Dermis blood vessel endothelial cell (primary cell): ENCODE measurements around the gene SYT7. TPM values are rescaled to one million over a fixed set of nuclear protein-coding genes. Genes with fewer than 3 reads are reported as not detected.
"Not testable (repeated sequence)": the region's sequence is repeated elsewhere in the genome, so short reads cannot be mapped to it uniquely, and the experiment has no call there.

Source experiments
- DNase-seq: peaks from one replicate; pipeline ENCODE4 v3.0.0; 2010
- total RNA-seq: library from RNA; depleted of rRNA; stranded (reverse); fragments of >200 nt; gene quantifications from 2 replicates; pipeline ENCODE4 v1.2.3, GENCODE V29; 2014

SYT7 gene
- total RNA-seq, 1 donor from 2014 or later, result 0.51 TPM

DNA sequence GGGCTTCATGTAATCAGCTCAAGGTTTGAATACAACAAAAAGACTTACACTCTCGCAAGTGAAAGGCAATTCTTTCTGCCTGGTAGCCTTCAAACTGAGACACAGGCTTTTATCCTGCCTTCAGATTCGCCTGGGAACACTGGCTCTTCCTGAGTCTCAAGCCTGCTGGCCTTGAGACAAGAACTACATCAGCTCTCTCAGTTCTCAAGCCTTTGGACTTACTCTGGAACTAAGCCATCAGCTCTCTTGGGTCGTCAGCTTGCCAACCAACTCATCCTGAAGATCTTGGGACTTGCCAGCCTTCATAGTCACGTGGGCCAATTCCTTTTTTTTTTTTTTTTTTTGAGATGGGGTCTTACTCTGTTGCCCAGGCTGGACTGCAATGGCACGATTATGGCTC, 108.0 kb downstream of the SYT7 start:
- no peak for DNase-seq

DNA sequence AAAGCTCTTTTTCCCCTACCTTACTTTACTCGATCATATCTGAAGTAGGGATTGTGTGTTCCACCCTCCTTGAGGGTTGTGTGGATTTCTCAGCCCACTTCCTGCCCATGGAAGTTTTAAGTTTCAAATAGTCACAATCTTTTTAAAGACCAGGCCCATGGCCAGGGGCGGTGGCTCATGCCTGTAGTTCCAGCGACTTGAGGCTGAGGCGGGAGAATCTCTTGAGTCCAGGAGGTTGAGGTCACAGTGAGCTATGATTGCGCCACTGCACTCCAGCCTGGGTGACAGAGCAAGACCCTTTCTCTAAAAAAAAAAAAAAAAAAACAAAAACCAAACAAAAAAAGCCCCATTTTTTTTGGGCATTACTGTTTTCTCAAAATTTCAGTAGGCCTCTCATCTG, 108.6 kb downstream of the SYT7 start:
- DNase-seq, result no peak

DNA sequence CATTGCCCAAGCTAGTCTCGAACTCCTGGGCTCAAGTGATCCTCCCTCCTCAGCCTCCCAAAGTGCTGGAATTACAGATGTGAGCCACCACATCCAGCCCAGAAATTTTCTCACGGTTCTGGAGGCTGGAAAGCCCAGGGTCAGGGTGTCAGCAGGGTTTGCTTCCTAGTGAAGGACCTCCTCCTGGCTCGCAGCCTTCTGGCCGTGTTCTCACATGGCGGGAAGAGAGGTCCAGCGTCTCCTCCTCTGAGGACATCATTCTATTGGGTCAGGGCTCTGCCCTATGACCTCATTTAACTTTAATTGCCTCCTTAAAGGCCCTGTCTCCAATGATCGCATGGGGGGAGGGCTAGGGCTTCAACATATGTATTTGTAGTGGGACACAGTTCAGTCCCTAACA, 112.9 kb downstream of the SYT7 start:
- no peak for DNase-seq

DNA sequence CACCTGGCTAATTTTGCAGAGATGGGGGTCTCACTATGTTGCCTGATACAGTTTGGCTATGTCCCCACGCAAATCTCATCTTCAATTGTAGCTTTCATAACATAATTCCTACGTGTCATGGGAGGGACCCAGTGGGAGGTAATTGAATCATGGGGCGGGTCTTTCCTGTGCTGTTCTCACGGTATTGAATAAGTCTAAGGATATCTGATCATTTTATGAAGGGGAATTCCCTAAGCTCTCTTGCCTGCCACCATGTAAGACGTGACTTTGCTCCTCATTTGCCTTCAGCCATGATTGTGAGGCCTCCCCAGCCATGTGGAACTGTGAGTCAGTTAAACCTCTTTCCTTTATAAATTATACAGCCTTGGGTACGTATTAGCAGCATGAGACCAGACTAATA, 113.3 kb downstream of the SYT7 start:
- not testable (repeated sequence) for DNase-seq

Other genes starting within 250 kb of the SYT7 start
- gene DDB1, start 248.0 kb downstream of the SYT7 start, total RNA-seq, result 328 and 389 TPM in 2 replicates
- 27.2 and 33.9 TPM in 2 replicates for gene TKFC, start 247.8 kb downstream of the SYT7 start, total RNA-seq
- 58.4 and 75.4 TPM in 2 replicates for gene CYB561A3, start 219.2 kb downstream of the SYT7 start, total RNA-seq
- 12.6 and 12.8 TPM in 2 replicates for gene TMEM138, start 218.7 kb downstream of the SYT7 start, total RNA-seq
- gene TMEM216, start 188.5 kb downstream of the SYT7 start, total RNA-seq, result 8.8 and 14.0 TPM in 2 replicates
- gene CPSF7, start 151.1 kb downstream of the SYT7 start, total RNA-seq, result 16.7 and 22.2 TPM in 2 replicates
- 23.2 and 57.0 TPM in 2 replicates for gene SDHAF2, start 151.0 kb downstream of the SYT7 start, total RNA-seq
- gene LRRC10B, start 72.3 kb downstream of the SYT7 start, total RNA-seq, result not detected in 2 replicates
- gene DAGLA, start 99.3 kb upstream of the SYT7 start, total RNA-seq, result 4.4 and 4.7 TPM in 2 replicates
- gene MYRF, start 171.6 kb upstream of the SYT7 start, total RNA-seq, result 0.17 and 0.28 TPM in 2 replicates
- gene TMEM258, start 211.5 kb upstream of the SYT7 start, total RNA-seq, result 27.9 and 41.0 TPM in 2 replicates
- gene FEN1, start 211.8 kb upstream of the SYT7 start, total RNA-seq, result 27.4 and 48.5 TPM in 2 replicates
- gene FADS1, start 235.9 kb upstream of the SYT7 start, total RNA-seq, result 34.9 and 73.6 TPM in 2 replicates
- 75.9 and 253 TPM in 2 replicates for gene FADS2, start 247.2 kb upstream of the SYT7 start, total RNA-seq